Measurements from ENCODE around the gene POU2F2. TPM values are rescaled to one million over a fixed set of nuclear protein-coding genes. Genes with fewer than 3 reads are reported as not detected.

The POU2F2 gene
- total and polyA plus RNA-seq, 2 donors (not counting 3 experiments of a cell fraction or from before 2014, with no cell fraction given): 4.0 to 4.1 TPM

DNA sequence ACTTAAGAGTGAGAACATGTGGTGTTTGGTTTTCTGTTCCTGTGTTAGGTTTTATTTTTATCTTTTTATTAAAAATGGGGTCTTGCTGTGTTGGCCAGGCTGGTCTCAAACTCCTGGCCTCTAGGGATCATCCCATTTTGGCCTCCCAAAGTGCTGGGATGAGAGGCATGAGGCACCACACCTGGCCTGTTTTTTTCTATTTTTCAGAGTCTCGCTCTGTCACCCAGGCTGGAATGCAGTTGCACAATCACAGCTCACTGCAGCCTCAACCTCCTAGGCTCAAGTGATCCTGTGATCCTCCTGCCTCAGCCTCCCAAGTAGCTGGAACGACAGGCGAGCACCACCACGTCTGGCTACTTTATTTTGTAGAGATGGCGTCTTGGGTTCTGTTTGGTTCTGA lies 48.7 kb downstream of the POU2F2 start:
- Histone ChIP-seq H3K9me1 (replicated peaks; ENCODE audit: control insufficient read depth, extremely low read depth, insufficient read depth, low read length) (no peaks in the 10 kb centered on the region), H3K36me3 (ENCODE audit: control insufficient read depth in 2 of 2, extremely low read depth in 1 of 2, insufficient read depth in 2 of 2, low read length in 2 of 2) (peaks cover 12 to 30% of the 10 kb centered on the region in 2 experiments), H2AFZ (ENCODE audit: low read depth, low read length) (no peak overlapping the region), H3K4me1 (ENCODE audit: control insufficient read depth, extremely low read depth, insufficient read depth, low read length) (peaks cover 7% of the 10 kb centered on the region), H3K27me3 (ENCODE audit: control insufficient read depth in 2 of 2, insufficient read depth in 2 of 2, low read length in 2 of 2) (no peaks in the 10 kb centered on the region), H3K27ac (ENCODE audit: insufficient read depth, low read depth, low read length) (no peak overlapping the region), H3K9ac (replicated peaks; ENCODE audit: extremely low read depth, insufficient read depth, low read length) (no peak overlapping the region), H3K9me3 (replicated peaks; ENCODE audit: control insufficient read depth, insufficient read depth, low read length) (no peaks in the 10 kb centered on the region), H3K4me2 (ENCODE audit: insufficient read depth, low read length) (no peak overlapping the region), H4K20me1 (replicated peaks; ENCODE audit: control insufficient read depth, extremely low read depth, insufficient read depth, low read length) (no peaks in the 10 kb centered on the region), H3K4me3 (replicated peaks in 1 of 3; ENCODE audit: insufficient read depth in 1 of 3, low read depth in 1 of 3, low read length in 3 of 3) (no peak overlapping the region), H3K79me2 (ENCODE audit: control insufficient read depth, insufficient read depth, low read length) (peaks cover 28% of the 10 kb centered on the region)
- BruUV-seq (replicated peaks): no TSS peak
- ChIA-PET CTCF (no interaction called here), POLR2A (no interaction called here)
- DNase-seq (ENCODE audit: low read depth, low spot score) (no peak), FAIRE-seq (no peak)
- TF ChIP-seq POLR2A (IDR thresholded peaks at IDR 0.05; ENCODE audit: low read depth, low read length) (no peak), JUN (IDR thresholded peaks at IDR 0.05; ENCODE audit: borderline replicate concordance, insufficient read depth, insufficient read length, low read depth) (no peak), GATA2 (IDR thresholded peaks at IDR 0.05; ENCODE audit: insufficient read depth, insufficient read length, low read depth, low read length) (no peak), FOS (IDR thresholded peaks at IDR 0.05; ENCODE audit: borderline replicate concordance, insufficient read depth, low read length) (no peak), EZH2 (IDR thresholded peaks at IDR 0.05; ENCODE audit: borderline replicate concordance, low read depth, low read length, severe bottlenecking) (no peak), CTCF (IDR thresholded peaks at IDR 0.05; ENCODE audit: extremely low read depth in 1 of 2, insufficient read depth in 1 of 2, low read depth in 1 of 2, low read length in 2 of 2) (no peak)
- TF ChIP-seq, protein P1, sequence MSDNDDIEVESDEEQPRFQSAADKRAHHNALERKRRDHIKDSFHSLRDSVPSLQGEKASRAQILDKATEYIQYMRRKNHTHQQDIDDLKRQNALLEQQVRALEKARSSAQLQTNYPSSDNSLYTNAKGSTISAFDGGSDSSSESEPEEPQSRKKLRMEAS (IDR thresholded peaks at IDR 0.05; ENCODE audit: insufficient read depth, insufficient read length): no peak
- dilution Hi-C loops (cut with MboI; ENCODE audit: extremely low pct_ligation_motif_present, low sequenced_read_pairs): no loop called here
- intact Hi-C loops (cut with micrococcal nuclease): no loop called here
